Measurements from ENCODE around the gene GNAQ.
"Not testable (repeated sequence)": the region's sequence is repeated elsewhere in the genome, so short reads cannot be mapped to it uniquely, and the experiment has no call there.

Gene GNAQ

GRCh38 chr9:77705636-77706035, 326.0 kb downstream of the GNAQ start:
- Histone ChIP-seq H3K27me3 (replicated peaks) (no peaks in the 10 kb centered on the region), H3K4me3 (ENCODE audit: low read depth, low read length) (no peak overlapping the region), H3K36me3 (replicated peaks) (no peaks in the 10 kb centered on the region), H3K27ac (no peak overlapping the region)
- TF ChIP-seq CTCF (IDR thresholded peaks at IDR 0.05; ENCODE audit: low read depth, low read length, missing control alignments), result no peak
- in situ Hi-C loops (cut with HindIII; ENCODE audit: low pct_ligation_motif_present, low sequenced_read_pairs), result no loop called here
- DNase-seq, result no peak

GRCh38 chr9:77702521-77703390, 328.9 kb downstream of the GNAQ start:
- DNase-seq; H3K27ac ChIP-seq; H3K4me3 ChIP-seq (ENCODE audit: low read depth, low read length); H3K36me3 ChIP-seq (replicated peaks); in situ Hi-C loops (cut with HindIII; ENCODE audit: low pct_ligation_motif_present, low sequenced_read_pairs); H3K27me3 ChIP-seq (replicated peaks): not testable (repeated sequence)

GRCh38 chr9:77697238-77697984, 334.2 kb downstream of the GNAQ start:
- no peak overlapping the region for H3K4me3 ChIP-seq (ENCODE audit: low read depth, low read length)
- in situ Hi-C loops (cut with HindIII; ENCODE audit: low pct_ligation_motif_present, low sequenced_read_pairs), result no loop called here
- TF ChIP-seq CTCF (IDR thresholded peaks at IDR 0.05; ENCODE audit: low read depth, low read length, missing control alignments), result no peak
- no peak for DNase-seq
- no peaks in the 10 kb centered on the region for H3K36me3 ChIP-seq (replicated peaks)
- no peak overlapping the region for H3K27ac ChIP-seq
- no peaks in the 10 kb centered on the region for H3K27me3 ChIP-seq (replicated peaks)

- H3K4me3 ChIP-seq (ENCODE audit: low read depth, low read length); H3K27ac ChIP-seq; H3K27me3 ChIP-seq (replicated peaks); DNase-seq; H3K36me3 ChIP-seq (replicated peaks); in situ Hi-C loops (cut with HindIII; ENCODE audit: low pct_ligation_motif_present, low sequenced_read_pairs): not testable (repeated sequence)
Observed at GRCh38 chr9:77690723-77691122, 340.9 kb downstream of the GNAQ start.

GRCh38 chr9:77690119-77690518, 341.5 kb downstream of the GNAQ start:
- in situ Hi-C loops (cut with HindIII; ENCODE audit: low pct_ligation_motif_present, low sequenced_read_pairs); H3K4me3 ChIP-seq (ENCODE audit: low read depth, low read length): not testable (repeated sequence)

GRCh38 chr9:77687737-77688136, 343.9 kb downstream of the GNAQ start:
- DNase-seq; H3K27me3 ChIP-seq (replicated peaks); H3K4me3 ChIP-seq (ENCODE audit: low read depth, low read length); in situ Hi-C loops (cut with HindIII; ENCODE audit: low pct_ligation_motif_present, low sequenced_read_pairs); H3K27ac ChIP-seq; H3K36me3 ChIP-seq (replicated peaks): not testable (repeated sequence)

More at GRCh38 chr9:77690119-77690518, 341.5 kb downstream of the GNAQ start:
- H3K27me3 ChIP-seq (replicated peaks); H3K27ac ChIP-seq; H3K36me3 ChIP-seq (replicated peaks); DNase-seq: not testable (repeated sequence)

- no peak for DNase-seq
- no peak for TF ChIP-seq CTCF (IDR thresholded peaks at IDR 0.05; ENCODE audit: low read depth, low read length, missing control alignments)
- no peaks in the 10 kb centered on the region for H3K27me3 ChIP-seq (replicated peaks)
- H3K4me3 ChIP-seq (ENCODE audit: low read depth, low read length), result no peak overlapping the region
- in situ Hi-C loops (cut with HindIII; ENCODE audit: low pct_ligation_motif_present, low sequenced_read_pairs), result no loop called here
- no peak overlapping the region for H3K27ac ChIP-seq
- no peaks in the 10 kb centered on the region for H3K36me3 ChIP-seq (replicated peaks)
Observed at GRCh38 chr9:77680581-77680980, 351.0 kb downstream of the GNAQ start.
